Astrocyte of the cerebellum (primary cell): ENCODE results near the gene TARS3.

Experiments
- DNase-seq: peaks from one replicate; pipeline ENCODE4 v3.0.0-alpha.2; 2011; ENCODE audit warnings: low read depth
- H3K4me3 ChIP-seq: 2 replicates; pipeline ENCODE4 v1.5.1; 2011; ENCODE audit warnings: mild to moderate bottlenecking, low read depth, low read length, moderate library complexity
- in situ Hi-C: cut with HindIII; loops from 2 replicates; pipeline ENCODE4 v1.10.0; 2017; ENCODE audit warnings: low sequenced_read_pairs
- TF ChIP-seq, protein P1 (sequence below): IDR thresholded peaks from 2 replicates; pipeline ENCODE4 v1.5.1; 2012; ENCODE audit warnings: low read length, low read depth, moderate library complexity, mild to moderate bottlenecking; ENCODE audit errors: missing control alignments

TARS3 gene

GRCh38 chr15:101611580-101612299, 112.5 kb downstream of the TARS3 start:
- in situ Hi-C loops = no loop called here
- TF ChIP-seq, protein P1, sequence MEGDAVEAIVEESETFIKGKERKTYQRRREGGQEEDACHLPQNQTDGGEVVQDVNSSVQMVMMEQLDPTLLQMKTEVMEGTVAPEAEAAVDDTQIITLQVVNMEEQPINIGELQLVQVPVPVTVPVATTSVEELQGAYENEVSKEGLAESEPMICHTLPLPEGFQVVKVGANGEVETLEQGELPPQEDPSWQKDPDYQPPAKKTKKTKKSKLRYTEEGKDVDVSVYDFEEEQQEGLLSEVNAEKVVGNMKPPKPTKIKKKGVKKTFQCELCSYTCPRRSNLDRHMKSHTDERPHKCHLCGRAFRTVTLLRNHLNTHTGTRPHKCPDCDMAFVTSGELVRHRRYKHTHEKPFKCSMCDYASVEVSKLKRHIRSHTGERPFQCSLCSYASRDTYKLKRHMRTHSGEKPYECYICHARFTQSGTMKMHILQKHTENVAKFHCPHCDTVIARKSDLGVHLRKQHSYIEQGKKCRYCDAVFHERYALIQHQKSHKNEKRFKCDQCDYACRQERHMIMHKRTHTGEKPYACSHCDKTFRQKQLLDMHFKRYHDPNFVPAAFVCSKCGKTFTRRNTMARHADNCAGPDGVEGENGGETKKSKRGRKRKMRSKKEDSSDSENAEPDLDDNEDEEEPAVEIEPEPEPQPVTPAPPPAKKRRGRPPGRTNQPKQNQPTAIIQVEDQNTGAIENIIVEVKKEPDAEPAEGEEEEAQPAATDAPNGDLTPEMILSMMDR = no peak
- H3K4me3 ChIP-seq = no peak overlapping the region
- DNase-seq = no peak

DNA sequence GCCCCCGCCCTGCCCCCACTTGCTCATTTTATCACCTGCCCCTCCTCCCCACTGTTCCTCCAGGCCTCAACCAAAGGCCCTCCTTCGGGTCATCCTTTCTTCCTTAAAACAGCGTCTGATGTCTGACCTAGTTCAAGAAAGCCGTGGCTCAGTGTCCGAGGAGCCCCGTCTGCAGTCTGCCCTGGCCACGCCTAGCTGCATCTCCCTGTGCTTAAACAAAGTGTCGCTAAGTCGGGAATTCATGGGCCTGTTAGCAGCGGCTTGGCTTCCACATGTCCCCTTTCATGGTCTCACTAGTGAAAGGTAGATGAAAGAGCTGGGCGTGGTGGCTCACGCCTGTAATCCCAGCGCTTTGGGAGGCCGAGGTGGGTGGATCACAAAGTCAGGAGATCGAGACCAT, 113.3 kb downstream of the TARS3 start:
- TF ChIP-seq, protein P1 = no peak
- no peak for DNase-seq

GRCh38 chr15:101610611-101611000, 113.7 kb downstream of the TARS3 start:
- no peak overlapping the region for H3K4me3 ChIP-seq
- in situ Hi-C loops = no loop called here
- DNase-seq = no peak
- TF ChIP-seq, protein P1 = no peak

More for the DNA sequence above, 113.3 kb downstream of the TARS3 start:
- in situ Hi-C loops = no loop called here
- no peak overlapping the region for H3K4me3 ChIP-seq

GRCh38 chr15:101609742-101610610, 114.3 kb downstream of the TARS3 start:
- DNase-seq = no peak
- in situ Hi-C loops = loop anchor here (5.0 kb wide), 2 partner anchors 48 to 98 kb away; no protein-coding TSS in a partner anchor
- TF ChIP-seq, protein P1 = no peak
- H3K4me3 ChIP-seq = no peak overlapping the region

DNA sequence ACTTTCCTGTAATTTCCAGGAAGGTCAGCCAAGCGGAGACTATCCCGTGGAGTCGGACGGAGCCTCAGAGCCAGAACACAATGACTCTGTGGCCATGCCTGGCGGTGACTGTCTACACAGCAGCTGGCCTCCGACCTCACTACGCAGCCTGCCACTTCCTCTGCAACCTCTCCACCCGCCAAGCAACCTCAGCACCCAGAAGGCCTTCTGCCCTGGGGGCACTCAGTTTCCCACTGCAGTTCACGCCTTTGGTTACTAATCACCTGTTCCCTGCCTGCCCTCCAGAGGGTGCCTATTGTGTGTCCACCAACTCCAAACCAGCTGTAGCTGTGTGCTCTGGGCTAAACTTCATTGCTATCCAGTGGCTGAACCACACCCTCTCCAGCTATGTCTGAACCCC, 116.1 kb downstream of the TARS3 start:
- in situ Hi-C loops = loop anchor here (5.0 kb wide), 2 partner anchors 46 to 96 kb away; no protein-coding TSS in a partner anchor
- DNase-seq = no peak
- TF ChIP-seq, protein P1 = no peak
- no peak overlapping the region for H3K4me3 ChIP-seq

GRCh38 chr15:101607108-101607507, 117.2 kb downstream of the TARS3 start:
- H3K4me3 ChIP-seq = no peak overlapping the region
- TF ChIP-seq, protein P1 = no peak
- in situ Hi-C loops = loop anchor here (5.0 kb wide), 2 partner anchors 45 to 95 kb away; no protein-coding TSS in a partner anchor
- no peak for DNase-seq
